HepG2 (cell line): ENCODE results near the gene SLC12A5. TPM values are rescaled to one million over a fixed set of nuclear protein-coding genes. Genes with fewer than 3 reads are reported as not detected.
A peak's percentile ranks its signal among the peaks of the same experiment; 100 is the strongest.

ENCODE experiments used
- ATAC-seq: fragments of 200-7000 bp; cut with Tn5 transposase; 3 replicates; pipeline ENCODE4 v1.9.1; 2020; ENCODE audit warnings: mild to moderate bottlenecking, moderate library complexity
- BruUV-seq: library from RNA; stranded (reverse); fragments of 400-500 nt; replicated peaks from 2 replicates; lab custom pipeline; 2021; lab: Mats Ljungman, UMichigan
- CTCF ChIA-PET: fragments of 300-600 bp; formaldehyde crosslinking; extraction: SDS; loops from one replicate; lab custom pipeline; 2021; ENCODE audit warnings: low total read pairs, inconsistent platforms, low intra/inter-chr PET ratio; lab: Yijun Ruan, JAX
- POLR2A ChIA-PET: fragments of 350-600 bp; sonication (Branson Sonifier 250); formaldehyde crosslinking; loops from one replicate; lab custom pipeline; 2020; ENCODE audit warnings: antibody characterized with exemption, inconsistent platforms; lab: Yijun Ruan, JAX
- DNase-seq: peaks from one replicate; pipeline ENCODE4 v3.0.0-alpha.2; 2015; ENCODE audit warnings: low spot score
- FAIRE-seq: peaks from 3 replicates; lab custom pipeline; 2011; peaks lifted over from hg19 to GRCh38; lab: Jason Lieb, UNC
- H2AFZ ChIP-seq: one replicate; pipeline ENCODE4 v1.6.1; 2011; ENCODE audit warnings: low read length, inconsistent platforms
- H3K27ac ChIP-seq: fragments of 300-600 bp; 3 replicates; pipeline ENCODE4 v1.8.0; 2011; ENCODE audit warnings: mixed run types, mild to moderate bottlenecking, mixed read lengths, low read length, inconsistent platforms; ENCODE audit not compliant: insufficient read depth; ENCODE audit errors: extremely low read length
- H3K27me3 ChIP-seq, 2 experiments: fragments of 200-600 bp in 1 of 2; 2 replicates in 1 of 2; 3 replicates in 1 of 2; pipeline versions ENCODE4 v1.6.0 to v1.8.0; 2011; ENCODE audit warnings: low read length in 2 of 2, mild to moderate bottlenecking in 2 of 2, moderate library complexity in 2 of 2, inconsistent platforms in 1 of 2; ENCODE audit not compliant: insufficient read depth in 2 of 2, control insufficient read depth in 1 of 2
- H3K36me3 ChIP-seq, 2 experiments: fragments of 200-600 bp in 1 of 2; replicated peaks in 1 of 2; 2 replicates in 1 of 2; 3 replicates in 1 of 2; pipeline versions ENCODE4 v1.5.1 to v1.8.0; 2011; ENCODE audit warnings: low read length in 2 of 2, inconsistent platforms in 1 of 2; ENCODE audit not compliant: insufficient read depth in 2 of 2, control insufficient read depth in 1 of 2
- H3K4me1 ChIP-seq: 2 replicates; pipeline ENCODE4 v1.5.1; 2012; ENCODE audit warnings: low read length, inconsistent platforms; ENCODE audit not compliant: insufficient read depth
- H3K4me2 ChIP-seq: 2 replicates; pipeline ENCODE4 v1.6.0; 2011; ENCODE audit warnings: low read depth, low read length, inconsistent platforms
- H3K4me3 ChIP-seq, 3 experiments: fragments of 200-600 bp in 1 of 3; sonication (generic), shearing (Covaris generic) in 1 of 3; replicated peaks in 1 of 3; 2 replicates each; pipeline ENCODE4 v1.5.1; 2011 to 2016; ENCODE audit warnings: low read length in 3 of 3, inconsistent platforms in 2 of 3, low read depth in 2 of 3, mild to moderate bottlenecking in 2 of 3, control low read depth in 1 of 3, mixed read lengths in 1 of 3; ENCODE audit not compliant: insufficient read depth in 1 of 3
- H3K79me2 ChIP-seq: one replicate; pipeline ENCODE4 v1.6.1; 2011; ENCODE audit warnings: low read length, inconsistent platforms; ENCODE audit not compliant: insufficient read depth
- H3K9ac ChIP-seq: 2 replicates; pipeline ENCODE4 v1.6.0; 2011; ENCODE audit warnings: mild to moderate bottlenecking, low read depth, low read length, inconsistent platforms; ENCODE audit not compliant: insufficient read depth
- H3K9me3 ChIP-seq: 2 replicates; pipeline ENCODE4 v1.5.1; 2012; ENCODE audit warnings: mild to moderate bottlenecking, low read length
- H4K20me1 ChIP-seq: 2 replicates; pipeline ENCODE4 v1.6.0; 2011; ENCODE audit warnings: inconsistent platforms, mild to moderate bottlenecking, low read length, moderate library complexity; ENCODE audit not compliant: insufficient read depth
- MTA1 ChIP-seq: sonication (generic); formaldehyde crosslinking; IDR thresholded peaks from 2 replicates; pipeline ENCODE4 v1.4.0; 2020; ENCODE audit warnings: missing genetic modification reagents, mild to moderate bottlenecking, borderline replicate concordance
- NR1H2 ChIP-seq: sonication (generic); formaldehyde crosslinking; IDR thresholded peaks from 2 replicates; pipeline ENCODE4 v1.8.1; 2022; ENCODE audit warnings: low read depth, missing genetic modification reagents, borderline replicate concordance
- RFX1 ChIP-seq: fragments of 450-650 bp; IDR thresholded peaks from 2 replicates; pipeline ENCODE4 v1.6.1; 2017
- SNAI1 ChIP-seq: sonication (generic); formaldehyde crosslinking; IDR thresholded peaks from 2 replicates; pipeline ENCODE4 v1.5.0; 2020; ENCODE audit warnings: mild to moderate bottlenecking, missing genetic modification reagents, borderline replicate concordance
- XBP1 ChIP-seq: sonication (generic); formaldehyde crosslinking; IDR thresholded peaks from 2 replicates; pipeline ENCODE4 v1.5.0; 2020; ENCODE audit warnings: missing genetic modification reagents
- YEATS2 ChIP-seq: sonication (generic); formaldehyde crosslinking; IDR thresholded peaks from 2 replicates; pipeline ENCODE4 v1.4.0; 2020; ENCODE audit warnings: missing genetic modification reagents, borderline replicate concordance
- ZFAT ChIP-seq: sonication (generic); formaldehyde crosslinking; conservative IDR thresholded peaks from 2 replicates; pipeline ENCODE4 v1.8.1; 2023; ENCODE audit warnings: missing genetic modification reagents, inconsistent platforms
- ZNF121 ChIP-seq: sonication (generic); formaldehyde crosslinking; IDR thresholded peaks from 2 replicates; pipeline ENCODE4 v1.5.0; 2020; ENCODE audit warnings: mild to moderate bottlenecking, missing genetic modification reagents
- ZNF235 ChIP-seq: sonication (generic); formaldehyde crosslinking; IDR thresholded peaks from 2 replicates; pipeline ENCODE4 v1.8.1; 2023; ENCODE audit warnings: mild to moderate bottlenecking, missing genetic modification reagents, borderline replicate concordance
- ZNF264 ChIP-seq: sonication (generic); formaldehyde crosslinking; IDR thresholded peaks from 2 replicates; pipeline ENCODE4 v1.4.0; 2020; ENCODE audit warnings: missing genetic modification reagents
- ZNF777 ChIP-seq: sonication (generic); formaldehyde crosslinking; IDR thresholded peaks from 2 replicates; pipeline ENCODE4 v1.4.0; 2020; ENCODE audit warnings: missing genetic modification reagents
- ZNF841 ChIP-seq: sonication (generic); formaldehyde crosslinking; IDR thresholded peaks from 2 replicates; pipeline ENCODE4 v1.8.1; 2023; ENCODE audit warnings: missing genetic modification reagents, borderline replicate concordance
- WGBS: methylation state at CpG from one replicate; pipeline ENCODE4 v1.1.6; 2017; ENCODE audit warnings: low lambda C conversion rate; 5-methylcytosine and 5-hydroxymethylcytosine counted together
- in situ Hi-C: cut with HindIII; loops from 2 replicates; pipeline ENCODE4 v1.10.0; 2017; ENCODE audit warnings: low pct_unique_long_range_greater_than_20kb; ENCODE audit not compliant: extremely low pct_ligation_motif_present
- intact Hi-C: fragments of 100-400 bp; cut with micrococcal nuclease; formaldehyde crosslinking; loops from one replicate; pipeline ENCODE4 v1.10.0; 2022; ENCODE audit not compliant: unreplicated experiment
- polyA plus RNA-seq, 8 experiments: library from polyadenylated mRNA; depleted of rRNA in 3 of 8; stranded (reverse) in 7 of 8; unstranded in 1 of 8; fragments of >200 nt; fragmentation: Illumina TruSeq in 4 of 8; extraction: Trizol in 4 of 8; gene quantifications; 2 replicates each; pipeline versions ENCODE4 v1.2.1 to v1.2.3, GENCODE V29; 2011 to 2016; ENCODE audit warnings: low read depth in 4 of 8, missing spikeins in 1 of 8, mixed read lengths in 1 of 8; ENCODE audit not compliant: insufficient read depth in 1 of 8
- total RNA-seq, 5 experiments: library from RNA; depleted of rRNA; stranded (reverse); fragments of >200 nt; fragmentation: Illumina TruSeq; extraction: Trizol; gene quantifications; 2 replicates each; pipeline ENCODE4 v1.2.3, GENCODE V29; 2016; ENCODE audit warnings: low read depth in 1 of 5
- TF ChIP-seq, protein P1 (sequence below): sonication (generic); formaldehyde crosslinking; IDR thresholded peaks from 2 replicates; pipeline ENCODE4 v1.5.0; 2020; ENCODE audit warnings: missing genetic modification reagents, mild to moderate bottlenecking, borderline replicate concordance
- TF ChIP-seq, protein P2 (sequence below): IDR thresholded peaks from 2 replicates; pipeline ENCODE4 v1.6.1; 2016; ENCODE audit warnings: missing compliant biosample characterization, missing genetic modification reagents, borderline replicate concordance

Gene SLC12A5
- total and polyA plus RNA-seq, 2 of the 13 experiments (the other 11 are each of a cell fraction or from before 2014, with no cell fraction given): 4.3 to 5.4 TPM

DNA sequence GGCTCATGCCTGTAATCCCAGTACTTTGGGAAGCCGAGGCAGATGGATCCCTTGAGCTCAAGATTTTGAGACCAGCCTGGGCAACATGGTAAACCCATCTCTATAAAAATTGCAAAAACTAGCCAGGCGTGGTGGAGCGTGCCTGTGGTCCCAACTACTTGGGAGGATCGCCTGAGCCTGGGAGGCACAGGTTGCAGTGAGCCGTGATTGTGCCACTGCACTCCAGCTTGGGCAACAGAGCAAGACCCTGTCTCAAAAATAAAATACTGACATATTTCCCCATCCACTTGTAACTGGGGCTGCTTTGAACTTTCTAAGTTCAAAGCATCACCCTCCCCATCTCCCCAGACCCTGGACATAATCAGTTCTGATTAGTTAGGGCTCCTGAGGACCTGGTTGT, 27.5 kb upstream of the SLC12A5 start:
- H3K4me1 ChIP-seq: no peaks in the 10 kb centered on the region
- no peaks in the 10 kb centered on the region for H3K79me2 ChIP-seq
- ATAC-seq (no peak), DNase-seq (no peak), FAIRE-seq (no peak)
- no peaks in the 10 kb centered on the region for H4K20me1 ChIP-seq
- H3K27ac ChIP-seq: no peak overlapping the region
- CTCF ChIA-PET: no interaction called here
- POLR2A ChIA-PET: no interaction called here
- no peak overlapping the region for H3K4me3 ChIP-seq
- peaks cover 11 to 77% of the 10 kb centered on the region in 2 experiments for H3K27me3 ChIP-seq
- intact Hi-C loops: no loop called here
- no peaks in the 10 kb centered on the region for H3K36me3 ChIP-seq
- no TSS peak for BruUV-seq
- no peak overlapping the region for H3K4me2 ChIP-seq
- WGBS: 23% methylated on average over 5 of the region's 5 CpGs
- TF ChIP-seq ZFAT (CRISPR knock-in tag) (no peak), MTA1 (CRISPR knock-in tag) (no peak), YEATS2 (CRISPR knock-in tag) (no peak), XBP1 (CRISPR knock-in tag) (no peak), SNAI1 (CRISPR knock-in tag) (no peak)
- H3K9ac ChIP-seq: no peak overlapping the region
- H3K9me3 ChIP-seq: no peaks in the 10 kb centered on the region
- in situ Hi-C loops: no loop called here
- no peak overlapping the region for H2AFZ ChIP-seq

DNA sequence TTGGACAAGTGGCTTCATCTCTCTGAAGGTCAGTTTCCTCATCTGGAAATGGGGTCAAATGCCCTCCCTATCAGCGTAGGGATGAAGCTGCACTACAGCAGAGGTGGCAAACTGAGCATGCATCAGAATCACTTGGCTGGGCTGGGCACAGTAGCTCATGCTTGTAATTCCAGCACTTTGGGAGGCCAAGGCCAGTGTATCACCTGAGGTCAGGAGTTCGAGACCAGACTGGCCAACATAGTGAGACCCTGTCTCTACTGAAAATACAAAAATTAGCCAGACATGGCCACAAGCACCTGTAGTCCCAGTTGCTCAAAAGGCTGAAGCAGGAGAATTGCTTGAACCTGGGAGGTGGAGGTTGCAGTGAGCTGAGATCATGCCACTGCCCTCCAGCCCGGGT, 27.0 kb upstream of the SLC12A5 start:
- ChIA-PET CTCF (no interaction called here), POLR2A (no interaction called here)
- in situ Hi-C loops (no loop called here), intact Hi-C loops (no loop called here)
- H3K36me3 ChIP-seq: no peaks in the 10 kb centered on the region
- no peaks in the 10 kb centered on the region for H4K20me1 ChIP-seq
- H3K27me3 ChIP-seq: peaks cover 7 to 80% of the 10 kb centered on the region in 2 experiments; a peak in 4 of 5 replicates
- no peak overlapping the region for H3K4me3 ChIP-seq
- no peak overlapping the region for H3K27ac ChIP-seq
- no peak for ATAC-seq
- H2AFZ ChIP-seq: no peak overlapping the region
- TF ChIP-seq NR1H2 (CRISPR knock-in tag) (no peak), ZNF121 (CRISPR knock-in tag) (peak; percentile 55; the same call in 1 of the 2 replicates), ZNF777 (no peak), ZNF235 (CRISPR knock-in tag) (no peak), ZNF264 (CRISPR knock-in tag) (no peak), ZNF841 (CRISPR knock-in tag) (no peak), RFX1 (no peak)
- TF ChIP-seq, protein P1, sequence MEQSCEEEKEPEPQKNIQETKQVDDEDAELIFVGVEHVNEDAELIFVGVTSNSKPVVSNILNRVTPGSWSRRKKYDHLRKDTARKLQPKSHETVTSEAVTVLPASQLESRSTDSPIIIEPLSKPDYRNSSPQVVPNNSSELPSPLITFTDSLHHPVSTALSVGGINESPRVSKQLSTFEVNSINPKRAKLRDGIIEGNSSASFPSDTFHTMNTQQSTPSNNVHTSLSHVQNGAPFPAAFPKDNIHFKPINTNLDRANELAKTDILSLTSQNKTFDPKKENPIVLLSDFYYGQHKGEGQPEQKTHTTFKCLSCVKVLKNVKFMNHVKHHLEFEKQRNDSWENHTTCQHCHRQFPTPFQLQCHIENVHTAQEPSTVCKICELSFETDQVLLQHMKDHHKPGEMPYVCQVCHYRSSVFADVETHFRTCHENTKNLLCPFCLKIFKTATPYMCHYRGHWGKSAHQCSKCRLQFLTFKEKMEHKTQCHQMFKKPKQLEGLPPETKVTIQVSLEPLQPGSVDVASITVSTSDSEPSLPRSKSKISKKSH (CRISPR knock-in tag): no peak
- TF ChIP-seq, protein P2, sequence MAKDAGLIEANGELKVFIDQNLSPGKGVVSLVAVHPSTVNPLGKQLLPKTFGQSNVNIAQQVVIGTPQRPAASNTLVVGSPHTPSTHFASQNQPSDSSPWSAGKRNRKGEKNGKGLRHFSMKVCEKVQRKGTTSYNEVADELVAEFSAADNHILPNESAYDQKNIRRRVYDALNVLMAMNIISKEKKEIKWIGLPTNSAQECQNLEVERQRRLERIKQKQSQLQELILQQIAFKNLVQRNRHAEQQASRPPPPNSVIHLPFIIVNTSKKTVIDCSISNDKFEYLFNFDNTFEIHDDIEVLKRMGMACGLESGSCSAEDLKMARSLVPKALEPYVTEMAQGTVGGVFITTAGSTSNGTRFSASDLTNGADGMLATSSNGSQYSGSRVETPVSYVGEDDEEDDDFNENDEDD: no peak
- DNase-seq: no peak
- no peaks in the 10 kb centered on the region for H3K4me1 ChIP-seq
- no peak overlapping the region for H3K4me2 ChIP-seq
- no TSS peak for BruUV-seq
- H3K9me3 ChIP-seq: no peaks in the 10 kb centered on the region
- H3K9ac ChIP-seq: no peak overlapping the region
- WGBS: 32% methylated on average over 3 of the region's 3 CpGs
- H3K79me2 ChIP-seq: no peaks in the 10 kb centered on the region
- FAIRE-seq: no peak
